IPS-18c (cell line): Measurements from ENCODE around the gene HSD17B10.
"Not testable (repeated sequence)": the region's sequence is repeated elsewhere in the genome, so short reads cannot be mapped to it uniquely, and the experiment has no call there.

Experiments
- H3K4me3 ChIP-seq: 2 replicates; pipeline ENCODE4 v1.7.0; 2013; ENCODE audit warnings: low read depth, mild to moderate bottlenecking, low read length, moderate library complexity; ENCODE audit not compliant: insufficient read depth
- H3K9me3 ChIP-seq: one replicate; pipeline ENCODE4 v1.6.1; 2013; ENCODE audit warnings: mild to moderate bottlenecking, low read length, moderate library complexity; ENCODE audit not compliant: control insufficient read depth, insufficient read depth

HSD17B10 gene

GRCh38 chrX:53433651-53434639 lies at the start of gene HSD17B10:
TSS of gene HSD17B10 (minus strand) at chrX:53434370. CDS start at chrX:53434345, 25 bp downstream.
- H3K9me3 ChIP-seq = peaks cover 2% of the 10 kb centered on the region
- peak within 1 kb of the TSS; percentile 84 for H3K4me3 ChIP-seq

- Histone ChIP-seq H3K4me3 (no peak overlapping the region), H3K9me3 (no peaks in the 10 kb centered on the region)
Measured at GRCh38 chrX:53483416-53483815, 49.2 kb upstream of the HSD17B10 start.

GRCh38 chrX:53481816-53482465 lies 47.8 kb upstream of the HSD17B10 start:
- Histone ChIP-seq H3K4me3 (no peak overlapping the region), H3K9me3 (peaks cover 2% of the 10 kb centered on the region)

- peaks cover 2% of the 10 kb centered on the region for H3K9me3 ChIP-seq
- no peak overlapping the region for H3K4me3 ChIP-seq
Measured at GRCh38 chrX:53481093-53481492, 46.9 kb upstream of the HSD17B10 start.

GRCh38 chrX:53479301-53479700 lies 45.1 kb upstream of the HSD17B10 start:
- Histone ChIP-seq H3K9me3 (peaks cover 4% of the 10 kb centered on the region), H3K4me3 (no peak overlapping the region)

- Histone ChIP-seq H3K4me3 (no peak overlapping the region), H3K9me3 (peaks cover 10% of the 10 kb centered on the region)
Measured at GRCh38 chrX:53476371-53476770, 42.2 kb upstream of the HSD17B10 start.

- H3K4me3 ChIP-seq = no peak overlapping the region
Measured at GRCh38 chrX:53474707-53475106, 40.5 kb upstream of the HSD17B10 start.

GRCh38 chrX:53471346-53471745 lies 37.2 kb upstream of the HSD17B10 start:
- H3K4me3 ChIP-seq = no peak overlapping the region; the same call in 1 of the 2 replicates
- peaks cover 9% of the 10 kb centered on the region for H3K9me3 ChIP-seq

More at GRCh38 chrX:53474707-53475106, 40.5 kb upstream of the HSD17B10 start:
- H3K9me3 ChIP-seq = peaks cover 10% of the 10 kb centered on the region

- H3K9me3 ChIP-seq, H3K4me3 ChIP-seq: not testable (repeated sequence)
Measured at GRCh38 chrX:53468659-53469058, 34.5 kb upstream of the HSD17B10 start.

GRCh38 chrX:53458082-53458481 lies 23.9 kb upstream of the HSD17B10 start:
- H3K9me3 ChIP-seq = peaks cover 6% of the 10 kb centered on the region
- H3K4me3 ChIP-seq = no peak overlapping the region

- Histone ChIP-seq H3K9me3 (peaks cover 3% of the 10 kb centered on the region), H3K4me3 (no peak overlapping the region)
Measured at GRCh38 chrX:53456254-53456653, 22.1 kb upstream of the HSD17B10 start.

GRCh38 chrX:53452812-53453211 lies 18.6 kb upstream of the HSD17B10 start:
- peaks cover 6% of the 10 kb centered on the region for H3K9me3 ChIP-seq
- no peak overlapping the region; the same call in 1 of the 2 replicates for H3K4me3 ChIP-seq

- H3K9me3 ChIP-seq = peaks cover 8% of the 10 kb centered on the region
- no peak overlapping the region for H3K4me3 ChIP-seq
Measured at GRCh38 chrX:53449632-53450031, 15.5 kb upstream of the HSD17B10 start.

GRCh38 chrX:53447441-53447840 lies 13.3 kb upstream of the HSD17B10 start:
- H3K9me3 ChIP-seq = peaks cover 5% of the 10 kb centered on the region
- no peak overlapping the region for H3K4me3 ChIP-seq

- H3K4me3 ChIP-seq = no peak overlapping the region
- peaks cover 5% of the 10 kb centered on the region for H3K9me3 ChIP-seq
Measured at GRCh38 chrX:53445977-53446376, 11.8 kb upstream of the HSD17B10 start.

GRCh38 chrX:53442322-53442631 lies 8.1 kb upstream of the HSD17B10 start:
- peak overlapping the region; percentile 55; the same call in 1 of the 2 replicates for H3K4me3 ChIP-seq

GRCh38 chrX:53441531-53442321 lies 7.6 kb upstream of the HSD17B10 start:
- peak overlapping the region; percentile 55 for H3K4me3 ChIP-seq
- H3K9me3 ChIP-seq = no peaks in the 10 kb centered on the region

More at GRCh38 chrX:53442322-53442631, 8.1 kb upstream of the HSD17B10 start:
- no peaks in the 10 kb centered on the region for H3K9me3 ChIP-seq
